B cell (primary cell): Measurements from ENCODE around the gene RAI1.

Source experiments
- EZH2 ChIP-seq: IDR thresholded peaks from 2 replicates; pipeline ENCODE4 v1.6.1; 2012; ENCODE audit warnings: borderline replicate concordance, low read depth, mild to moderate bottlenecking, moderate library complexity, low read length; ENCODE audit not compliant: insufficient read depth, poor library complexity, severe bottlenecking
- TF ChIP-seq, protein P1 (sequence below): fragments of 200-600 bp; IDR thresholded peaks from one replicate; pipeline ENCODE4 v1.8.0; 2022; ENCODE audit warnings: antibody characterized with exemption, mild to moderate bottlenecking

DNA sequence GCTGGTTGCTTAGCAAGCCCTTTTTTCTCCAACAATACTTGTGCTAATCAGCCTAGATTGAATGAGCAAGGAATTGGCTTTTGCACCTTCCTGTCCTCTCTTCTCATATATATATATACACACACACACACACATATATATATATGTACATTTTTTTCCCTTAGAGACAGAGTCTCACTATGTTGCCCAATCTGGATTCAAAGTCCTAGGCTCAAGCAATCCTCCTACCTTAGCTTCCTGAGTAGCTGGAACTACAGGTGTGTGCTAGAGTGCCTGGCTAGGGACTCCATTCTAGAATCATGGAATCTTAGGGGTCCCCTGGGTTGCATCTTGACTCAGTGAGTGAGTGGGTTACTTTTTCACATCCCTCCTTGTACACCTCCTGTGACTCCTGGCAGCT, 27.0 kb downstream of the RAI1 start:
- TF ChIP-seq, protein P1, sequence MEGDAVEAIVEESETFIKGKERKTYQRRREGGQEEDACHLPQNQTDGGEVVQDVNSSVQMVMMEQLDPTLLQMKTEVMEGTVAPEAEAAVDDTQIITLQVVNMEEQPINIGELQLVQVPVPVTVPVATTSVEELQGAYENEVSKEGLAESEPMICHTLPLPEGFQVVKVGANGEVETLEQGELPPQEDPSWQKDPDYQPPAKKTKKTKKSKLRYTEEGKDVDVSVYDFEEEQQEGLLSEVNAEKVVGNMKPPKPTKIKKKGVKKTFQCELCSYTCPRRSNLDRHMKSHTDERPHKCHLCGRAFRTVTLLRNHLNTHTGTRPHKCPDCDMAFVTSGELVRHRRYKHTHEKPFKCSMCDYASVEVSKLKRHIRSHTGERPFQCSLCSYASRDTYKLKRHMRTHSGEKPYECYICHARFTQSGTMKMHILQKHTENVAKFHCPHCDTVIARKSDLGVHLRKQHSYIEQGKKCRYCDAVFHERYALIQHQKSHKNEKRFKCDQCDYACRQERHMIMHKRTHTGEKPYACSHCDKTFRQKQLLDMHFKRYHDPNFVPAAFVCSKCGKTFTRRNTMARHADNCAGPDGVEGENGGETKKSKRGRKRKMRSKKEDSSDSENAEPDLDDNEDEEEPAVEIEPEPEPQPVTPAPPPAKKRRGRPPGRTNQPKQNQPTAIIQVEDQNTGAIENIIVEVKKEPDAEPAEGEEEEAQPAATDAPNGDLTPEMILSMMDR, result no peak
- TF ChIP-seq EZH2, result no peak
